Breast epithelium (tissue), 3 donors: ENCODE results near the gene MKI67.

Experiments
- CTCF ChIP-seq, 3 donors: fragments of 450-650 bp; IDR thresholded peaks; one replicate each; pipeline ENCODE4 v1.5.1; 2016 to 2017; ENCODE audit warnings: antibody characterized with exemption in 3 of 3, mild to moderate bottlenecking in 3 of 3, moderate library complexity in 3 of 3
- POLR2A ChIP-seq: fragments of 450-650 bp; IDR thresholded peaks from one replicate; pipeline ENCODE4 v1.6.1; 2016; ENCODE audit warnings: antibody characterized with exemption, mild to moderate bottlenecking, moderate library complexity
- POLR2AphosphoS5 ChIP-seq, 3 donors: sonication (generic); formaldehyde crosslinking; IDR thresholded peaks; one replicate each; pipeline ENCODE4 v1.6.1; 2017; ENCODE audit warnings: antibody characterized with exemption in 3 of 3

GRCh38 chr10:128055061-128055868 is 71.0 kb downstream of the MKI67 start:
- TF ChIP-seq CTCF (IDR thresholded peaks at IDR 0.05), result no peak
- no peak for TF ChIP-seq POLR2AphosphoS5 (IDR thresholded peaks at IDR 0.05)
- TF ChIP-seq POLR2A, result no peak
